Activated CD8-positive, alpha-beta T cell treated with anti-CD3 and anti-CD28 coated beads for 36 hours (primary cell): ENCODE measurements around the gene ZNF205. TPM values are rescaled to one million over a fixed set of nuclear protein-coding genes. Genes with fewer than 3 reads are reported as not detected.

Experiments used
- ATAC-seq: fragments of 200-7000 bp; cut with Tn5 transposase; one replicate; pipeline ENCODE4 v1.10.0; 2021; ENCODE audit warnings: mild to moderate bottlenecking, moderate library complexity
- CTCF ChIA-PET: fragments of 350-600 bp; sonication (Branson Sonifier 250); formaldehyde crosslinking; loops from one replicate; lab custom pipeline; 2021; ENCODE audit warnings: antibody characterized with exemption; lab: Charles Lee
- POLR2A ChIA-PET: fragments of 350-600 bp; sonication (Branson Sonifier 250); formaldehyde crosslinking; loops from one replicate; lab custom pipeline; 2021; ENCODE audit warnings: antibody characterized with exemption; lab: Charles Lee
- DNase-seq: peaks from one replicate; pipeline ENCODE4 v3.0.0-alpha.2; 2020
- H3K27ac Mint-ChIP-seq: one replicate; pipeline ENCODE4 v1.8.0; 2021; ENCODE audit warnings: mild to moderate bottlenecking, mixed read lengths
- H3K27me3 Mint-ChIP-seq: one replicate; pipeline ENCODE4 v1.8.0; 2021; ENCODE audit warnings: mixed read lengths
- H3K36me3 Mint-ChIP-seq: one replicate; pipeline ENCODE4 v1.8.0; 2021; ENCODE audit warnings: low read depth, mixed read lengths
- H3K4me1 Mint-ChIP-seq: one replicate; pipeline ENCODE4 v1.8.0; 2021; ENCODE audit warnings: low read depth, mixed read lengths
- H3K4me3 Mint-ChIP-seq: one replicate; pipeline ENCODE4 v1.8.0; 2021; ENCODE audit warnings: mild to moderate bottlenecking, moderate library complexity, mixed read lengths
- H3K9me3 Mint-ChIP-seq: one replicate; pipeline ENCODE4 v1.8.0; 2021; ENCODE audit warnings: mixed read lengths
- intact Hi-C: fragments of 100-400 bp; cut with micrococcal nuclease; formaldehyde crosslinking; loops from one replicate; pipeline ENCODE4 v1.10.0; 2022
- total RNA-seq, 2 experiments: library from RNA; stranded (reverse); gene quantifications; one replicate each; pipeline ENCODE4 v1.2.3, GENCODE V29; 2021
- TF ChIP-seq, protein P1 (sequence below): fragments of 200-600 bp; IDR thresholded peaks from one replicate; pipeline ENCODE4 v1.8.0; 2022; ENCODE audit warnings: antibody characterized with exemption, mild to moderate bottlenecking

Gene ZNF205
- total RNA-seq, 2 experiments from 2014 or later: not detected

DNA sequence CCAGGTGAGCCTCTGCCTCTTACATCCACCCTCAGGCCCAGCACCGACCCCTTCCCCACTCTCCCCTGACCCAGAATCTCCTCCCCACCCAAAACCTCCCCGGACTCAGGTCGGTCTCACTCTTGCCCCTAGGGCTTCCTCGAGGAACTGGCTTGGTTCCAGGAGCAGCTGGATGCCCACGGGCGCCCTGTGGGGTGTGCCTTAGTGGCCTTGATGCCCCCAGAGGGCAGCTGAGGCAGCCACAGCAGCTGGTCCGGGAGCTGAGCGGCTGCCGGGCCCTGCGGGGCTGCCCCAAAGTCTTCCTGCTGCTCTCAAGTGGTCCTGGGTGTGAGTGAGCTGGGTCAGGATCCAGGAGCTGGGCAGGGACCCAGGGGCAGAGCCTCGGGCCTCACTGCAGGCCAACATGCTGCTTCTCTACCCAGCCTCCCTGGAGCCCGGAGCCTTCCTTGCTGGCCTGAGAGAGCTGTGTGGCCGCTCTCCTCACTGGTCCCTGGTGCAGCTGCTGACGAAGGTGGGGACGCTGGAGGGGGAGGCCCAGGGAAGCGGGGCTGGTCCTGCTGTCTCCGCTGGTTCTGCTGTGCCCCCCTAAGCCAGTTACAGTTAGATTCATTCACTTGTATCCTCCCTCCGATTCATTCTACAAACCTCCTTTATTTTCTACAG lies 32.1 kb downstream of the ZNF205 start:
- H3K27me3 Mint-ChIP-seq: no peaks in the 10 kb centered on the region
- peaks cover 8% of the 10 kb centered on the region for H3K36me3 Mint-ChIP-seq
- no peak for DNase-seq
- no peak for ATAC-seq
- intact Hi-C loops: no loop called here
- ChIA-PET CTCF (interaction anchor here (1.1 to 3.3 kb wide), 3 partner anchors 10 to 14 kb away, joined by 3 to 16 read pairs (median 6); partner anchors contain the start of gene ZNF213), POLR2A (interaction anchor here (0.5 to 1.8 kb wide), 6 partner anchors 9 to 44 kb away, joined by 3 to 5 read pairs (median 4); no protein-coding TSS in a partner anchor)
- no peaks in the 10 kb centered on the region for H3K9me3 Mint-ChIP-seq
- no peaks in the 10 kb centered on the region for H3K4me1 Mint-ChIP-seq
- H3K27ac Mint-ChIP-seq: no peak overlapping the region
- TF ChIP-seq, protein P1, sequence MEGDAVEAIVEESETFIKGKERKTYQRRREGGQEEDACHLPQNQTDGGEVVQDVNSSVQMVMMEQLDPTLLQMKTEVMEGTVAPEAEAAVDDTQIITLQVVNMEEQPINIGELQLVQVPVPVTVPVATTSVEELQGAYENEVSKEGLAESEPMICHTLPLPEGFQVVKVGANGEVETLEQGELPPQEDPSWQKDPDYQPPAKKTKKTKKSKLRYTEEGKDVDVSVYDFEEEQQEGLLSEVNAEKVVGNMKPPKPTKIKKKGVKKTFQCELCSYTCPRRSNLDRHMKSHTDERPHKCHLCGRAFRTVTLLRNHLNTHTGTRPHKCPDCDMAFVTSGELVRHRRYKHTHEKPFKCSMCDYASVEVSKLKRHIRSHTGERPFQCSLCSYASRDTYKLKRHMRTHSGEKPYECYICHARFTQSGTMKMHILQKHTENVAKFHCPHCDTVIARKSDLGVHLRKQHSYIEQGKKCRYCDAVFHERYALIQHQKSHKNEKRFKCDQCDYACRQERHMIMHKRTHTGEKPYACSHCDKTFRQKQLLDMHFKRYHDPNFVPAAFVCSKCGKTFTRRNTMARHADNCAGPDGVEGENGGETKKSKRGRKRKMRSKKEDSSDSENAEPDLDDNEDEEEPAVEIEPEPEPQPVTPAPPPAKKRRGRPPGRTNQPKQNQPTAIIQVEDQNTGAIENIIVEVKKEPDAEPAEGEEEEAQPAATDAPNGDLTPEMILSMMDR: no peak
- H3K4me3 Mint-ChIP-seq: no peak overlapping the region

DNA sequence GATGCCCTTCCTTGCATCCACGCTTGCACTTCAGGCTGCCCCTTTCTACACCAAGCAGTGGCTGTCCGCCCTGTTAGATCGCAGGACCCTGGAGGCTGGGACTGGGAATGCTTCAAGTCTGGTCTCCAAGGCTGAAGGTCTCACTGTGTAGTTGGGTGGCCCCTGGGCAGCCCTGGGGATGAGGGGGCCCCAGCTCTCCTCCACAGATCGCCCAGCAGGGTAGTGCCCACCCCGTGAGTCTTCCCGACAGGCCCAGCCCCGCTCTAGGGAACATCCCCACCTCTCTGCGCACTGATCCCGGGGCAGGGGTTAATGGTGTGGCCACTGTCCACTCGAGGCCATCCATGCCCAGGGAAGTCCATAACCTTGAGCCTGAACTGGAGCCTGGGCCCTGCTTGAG lies 32.8 kb downstream of the ZNF205 start:
- intact Hi-C loops: no loop called here
- TF ChIP-seq, protein P1: no peak
- DNase-seq (no peak), ATAC-seq (no peak)
- H3K4me3 Mint-ChIP-seq: no peak overlapping the region
- no peaks in the 10 kb centered on the region for H3K27me3 Mint-ChIP-seq
- no peaks in the 10 kb centered on the region for H3K9me3 Mint-ChIP-seq
- no peaks in the 10 kb centered on the region for H3K4me1 Mint-ChIP-seq
- ChIA-PET POLR2A (interaction anchor here (0.5 to 1.8 kb wide), 6 partner anchors 8 to 20 kb away, joined by 3 to 5 read pairs (median 5); no protein-coding TSS in a partner anchor), CTCF (interaction anchor here (1.2 to 3.3 kb wide), 2 partner anchors 10 to 15 kb away, joined by 3 to 16 read pairs; partner anchors contain the start of gene ZNF213)
- H3K27ac Mint-ChIP-seq: no peak overlapping the region
- H3K36me3 Mint-ChIP-seq: peaks cover 8% of the 10 kb centered on the region

DNA sequence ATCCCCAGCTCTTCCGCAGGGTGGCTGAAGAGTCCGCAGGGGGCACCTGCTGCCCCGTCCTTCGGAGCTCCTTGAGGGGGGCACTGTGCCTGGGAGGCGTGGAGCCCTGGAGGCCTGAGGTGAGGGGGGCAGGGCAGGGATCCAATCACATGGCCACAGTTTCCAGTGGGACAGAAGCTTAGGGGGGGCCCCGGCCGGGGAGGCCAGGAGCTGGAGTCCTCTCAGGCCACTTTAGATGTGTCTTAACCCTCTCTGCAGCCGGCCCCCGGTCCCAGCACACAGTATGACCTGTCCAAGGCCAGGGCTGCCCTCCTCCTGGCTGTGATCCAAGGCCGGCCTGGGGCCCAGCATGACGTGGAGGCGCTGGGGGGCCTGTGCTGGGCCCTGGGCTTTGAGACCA lies 33.3 kb downstream of the ZNF205 start:
- no peaks in the 10 kb centered on the region for H3K27me3 Mint-ChIP-seq
- POLR2A ChIA-PET: interaction anchor here (1.1 to 1.8 kb wide), 3 partner anchors 8 to 16 kb away, joined by 5 read pairs; no protein-coding TSS in a partner anchor
- CTCF ChIA-PET: interaction anchor here (1.2 to 3.3 kb wide), 3 partner anchors 11 to 115 kb away, joined by 3 to 16 read pairs (median 3); partner anchors contain the start of gene ZNF213

DNA sequence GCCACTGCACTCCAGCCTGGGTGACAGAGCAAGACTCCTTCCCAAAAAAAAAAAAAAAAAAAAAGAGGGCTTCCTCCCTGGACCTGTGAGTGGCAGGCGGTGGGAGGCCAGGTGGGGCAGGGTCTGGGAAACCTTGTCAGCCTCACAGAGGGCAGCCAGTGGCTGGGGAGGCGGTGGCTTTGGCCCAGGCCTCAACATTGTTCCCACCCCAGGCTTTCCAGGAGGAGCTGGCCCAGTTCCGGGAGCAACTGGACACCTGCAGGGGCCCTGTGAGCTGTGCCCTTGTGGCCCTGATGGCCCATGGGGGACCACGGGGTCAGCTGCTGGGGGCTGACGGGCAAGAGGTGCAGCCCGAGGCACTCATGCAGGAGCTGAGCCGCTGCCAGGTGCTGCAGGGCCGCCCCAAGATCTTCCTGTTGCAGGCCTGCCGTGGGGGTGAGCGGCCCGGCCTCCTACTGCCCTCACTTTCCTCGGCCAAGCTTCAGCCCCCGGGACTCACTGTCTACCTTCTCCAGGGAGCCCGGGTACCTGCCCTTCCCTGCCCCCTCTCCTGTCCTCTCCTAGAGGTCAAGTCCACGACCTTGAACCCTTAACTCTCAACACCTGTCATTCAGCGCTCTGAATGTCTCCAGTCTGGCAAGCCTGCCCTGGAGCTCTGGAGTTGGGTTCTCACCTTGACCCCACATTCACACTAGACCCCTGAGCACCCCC lies 34.8 kb downstream of the ZNF205 start:
- peaks cover 4% of the 10 kb centered on the region for H3K36me3 Mint-ChIP-seq
- H3K9me3 Mint-ChIP-seq: no peaks in the 10 kb centered on the region
- no peaks in the 10 kb centered on the region for H3K27me3 Mint-ChIP-seq
- no peak overlapping the region for H3K4me3 Mint-ChIP-seq
- intact Hi-C loops: no loop called here
- ATAC-seq: no peak
- ChIA-PET POLR2A (interaction anchor here (1.1 to 4.5 kb wide), 4 partner anchors 8 to 17 kb away, joined by 4 to 25 read pairs (median 5); partner anchors contain the start of gene ZNF213), CTCF (interaction anchor here (0.9 to 4.2 kb wide), 10 partner anchors 7 to 119 kb away, joined by 3 to 37 read pairs (median 6); partner anchors contain the start of gene ZNF213)
- TF ChIP-seq, protein P1: no peak
- no peak for DNase-seq
- peaks cover 10% of the 10 kb centered on the region for H3K4me1 Mint-ChIP-seq
- H3K27ac Mint-ChIP-seq: no peak overlapping the region

More for the DNA sequence above, 33.3 kb downstream of the ZNF205 start:
- TF ChIP-seq, protein P1: no peak
- H3K4me1 Mint-ChIP-seq: peaks cover 2% of the 10 kb centered on the region
- H3K27ac Mint-ChIP-seq: no peak overlapping the region
- no peak for DNase-seq
- intact Hi-C loops: no loop called here
- H3K9me3 Mint-ChIP-seq: no peaks in the 10 kb centered on the region
- no peak overlapping the region for H3K4me3 Mint-ChIP-seq
- no peak for ATAC-seq
- H3K36me3 Mint-ChIP-seq: peaks cover 8% of the 10 kb centered on the region
